Type B pancreatic cell (in vitro differentiated cells): Measurements from ENCODE around the gene RAB6A. TPM values are rescaled to one million over a fixed set of nuclear protein-coding genes. Genes with fewer than 3 reads are reported as not detected.
"Not testable (repeated sequence)": the region's sequence is repeated elsewhere in the genome, so short reads cannot be mapped to it uniquely, and the experiment has no call there.

Source experiments
- DNase-seq: peaks from one replicate; pipeline ENCODE4 v3.0.0; 2021; ENCODE audit warnings: mixed read lengths; ENCODE audit not compliant: unreplicated experiment; ENCODE audit errors: extremely low spot score
- H3K27ac Mint-ChIP-seq: 2 replicates; pipeline ENCODE4 v1.8.0; 2021; ENCODE audit warnings: mild to moderate bottlenecking, mixed read lengths
- H3K27me3 Mint-ChIP-seq: 2 replicates; pipeline ENCODE4 v1.8.0; 2021; ENCODE audit warnings: mixed read lengths
- H3K36me3 Mint-ChIP-seq: 2 replicates; pipeline ENCODE4 v1.8.0; 2021; ENCODE audit warnings: mixed read lengths
- H3K4me1 Mint-ChIP-seq: one replicate; pipeline ENCODE4 v1.8.0; 2021; ENCODE audit warnings: mixed read lengths; ENCODE audit not compliant: unreplicated experiment
- H3K4me3 Mint-ChIP-seq: 2 replicates; pipeline ENCODE4 v1.8.0; 2021; ENCODE audit warnings: mild to moderate bottlenecking, mixed read lengths
- H3K9me3 Mint-ChIP-seq: 2 replicates; pipeline ENCODE4 v1.8.0; 2021; ENCODE audit warnings: mixed read lengths
- total RNA-seq: library from RNA; stranded (reverse); gene quantifications from 2 replicates; pipeline ENCODE4 v1.2.1, GENCODE V29; 2021; ENCODE audit warnings: low replicate concordance
- TF ChIP-seq, protein P1 (sequence below): fragments of 200-600 bp; sonication (generic); conservative IDR thresholded peaks from 2 replicates; pipeline ENCODE4 v1.5.0; 2021; ENCODE audit warnings: antibody characterized with exemption, mild to moderate bottlenecking

The RAB6A gene
- total RNA-seq, 1 donor from 2014 or later, result 86.7 TPM

DNA sequence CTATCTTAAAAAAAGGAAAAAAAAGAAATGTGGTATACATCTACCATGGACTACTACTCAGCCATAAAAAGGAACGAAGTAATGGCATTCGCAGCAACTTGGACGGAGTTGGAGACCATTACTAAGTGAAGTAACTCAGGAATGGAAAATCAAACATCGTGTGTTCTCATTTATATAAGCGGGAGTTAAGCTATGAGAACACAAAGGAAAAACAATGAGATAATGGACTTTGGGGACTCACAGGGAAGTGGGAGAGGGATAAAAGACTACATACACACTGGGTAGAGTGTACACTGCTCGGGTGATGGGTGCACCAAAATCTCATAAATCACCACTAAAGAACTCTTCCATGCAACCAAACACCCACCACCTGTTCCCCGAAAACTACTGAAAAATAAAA is 11.8 kb downstream of the RAB6A start:
- H3K9me3 Mint-ChIP-seq, result no peaks in the 10 kb centered on the region
- TF ChIP-seq, protein P1, sequence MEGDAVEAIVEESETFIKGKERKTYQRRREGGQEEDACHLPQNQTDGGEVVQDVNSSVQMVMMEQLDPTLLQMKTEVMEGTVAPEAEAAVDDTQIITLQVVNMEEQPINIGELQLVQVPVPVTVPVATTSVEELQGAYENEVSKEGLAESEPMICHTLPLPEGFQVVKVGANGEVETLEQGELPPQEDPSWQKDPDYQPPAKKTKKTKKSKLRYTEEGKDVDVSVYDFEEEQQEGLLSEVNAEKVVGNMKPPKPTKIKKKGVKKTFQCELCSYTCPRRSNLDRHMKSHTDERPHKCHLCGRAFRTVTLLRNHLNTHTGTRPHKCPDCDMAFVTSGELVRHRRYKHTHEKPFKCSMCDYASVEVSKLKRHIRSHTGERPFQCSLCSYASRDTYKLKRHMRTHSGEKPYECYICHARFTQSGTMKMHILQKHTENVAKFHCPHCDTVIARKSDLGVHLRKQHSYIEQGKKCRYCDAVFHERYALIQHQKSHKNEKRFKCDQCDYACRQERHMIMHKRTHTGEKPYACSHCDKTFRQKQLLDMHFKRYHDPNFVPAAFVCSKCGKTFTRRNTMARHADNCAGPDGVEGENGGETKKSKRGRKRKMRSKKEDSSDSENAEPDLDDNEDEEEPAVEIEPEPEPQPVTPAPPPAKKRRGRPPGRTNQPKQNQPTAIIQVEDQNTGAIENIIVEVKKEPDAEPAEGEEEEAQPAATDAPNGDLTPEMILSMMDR, result no peak
- H3K36me3 Mint-ChIP-seq, result peaks cover 14% of the 10 kb centered on the region
- H3K4me3 Mint-ChIP-seq, result no peak overlapping the region
- H3K27me3 Mint-ChIP-seq, result no peaks in the 10 kb centered on the region
- H3K4me1 Mint-ChIP-seq, result peaks cover 9% of the 10 kb centered on the region
- H3K27ac Mint-ChIP-seq, result peak overlapping the region; percentile 6
- DNase-seq, result no peak

DNA sequence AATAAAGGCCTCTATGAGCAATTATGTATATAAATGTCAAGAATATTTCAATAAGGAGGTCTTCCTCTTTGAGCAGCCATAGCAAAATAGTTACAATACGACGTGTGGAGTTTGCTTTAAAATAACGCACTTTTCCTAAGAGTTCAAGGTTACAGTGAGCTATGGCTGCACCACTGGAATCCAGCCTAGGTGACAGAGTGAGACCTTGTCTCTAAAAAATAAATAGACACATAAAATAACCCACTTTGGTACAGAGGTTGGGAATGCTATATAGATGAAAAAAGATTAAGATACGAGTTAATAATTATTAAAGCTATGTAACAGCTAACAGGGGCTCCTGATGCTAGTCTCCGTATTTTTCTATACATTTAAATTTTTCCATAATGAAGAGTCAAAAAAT is 12.6 kb downstream of the RAB6A start:
- H3K27ac Mint-ChIP-seq, result no peak overlapping the region
- DNase-seq, result no peak
- peaks cover 13% of the 10 kb centered on the region for H3K36me3 Mint-ChIP-seq
- no peak overlapping the region for H3K4me3 Mint-ChIP-seq
- peaks cover 9% of the 10 kb centered on the region for H3K4me1 Mint-ChIP-seq
- TF ChIP-seq, protein P1, result no peak
- no peaks in the 10 kb centered on the region for H3K9me3 Mint-ChIP-seq
- H3K27me3 Mint-ChIP-seq, result no peaks in the 10 kb centered on the region

DNA sequence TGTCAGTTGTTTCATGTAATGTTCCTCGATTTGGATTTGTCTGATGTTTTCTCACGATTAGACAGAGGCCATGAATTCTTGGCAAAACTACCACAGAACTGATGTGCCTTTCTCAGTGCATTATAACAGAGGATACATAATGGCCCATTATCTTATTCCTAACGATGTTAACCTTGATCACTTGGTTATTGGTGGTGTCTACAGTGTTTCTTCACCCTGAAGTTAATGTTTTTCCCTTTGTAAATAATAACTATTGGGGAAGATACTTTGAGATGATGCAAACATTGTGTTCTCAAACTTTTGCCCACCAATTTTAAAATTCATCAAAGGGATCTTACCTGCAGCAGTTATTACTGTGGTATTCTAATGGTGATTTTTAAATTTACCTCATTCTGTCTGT is 13.1 kb downstream of the RAB6A start:
- no peaks in the 10 kb centered on the region for H3K9me3 Mint-ChIP-seq
- DNase-seq, result no peak
- no peak overlapping the region for H3K27ac Mint-ChIP-seq
- TF ChIP-seq, protein P1, result no peak
- no peaks in the 10 kb centered on the region for H3K27me3 Mint-ChIP-seq
- no peak overlapping the region for H3K4me3 Mint-ChIP-seq
- peaks cover 15% of the 10 kb centered on the region for H3K36me3 Mint-ChIP-seq
- H3K4me1 Mint-ChIP-seq, result peaks cover 9% of the 10 kb centered on the region

DNA sequence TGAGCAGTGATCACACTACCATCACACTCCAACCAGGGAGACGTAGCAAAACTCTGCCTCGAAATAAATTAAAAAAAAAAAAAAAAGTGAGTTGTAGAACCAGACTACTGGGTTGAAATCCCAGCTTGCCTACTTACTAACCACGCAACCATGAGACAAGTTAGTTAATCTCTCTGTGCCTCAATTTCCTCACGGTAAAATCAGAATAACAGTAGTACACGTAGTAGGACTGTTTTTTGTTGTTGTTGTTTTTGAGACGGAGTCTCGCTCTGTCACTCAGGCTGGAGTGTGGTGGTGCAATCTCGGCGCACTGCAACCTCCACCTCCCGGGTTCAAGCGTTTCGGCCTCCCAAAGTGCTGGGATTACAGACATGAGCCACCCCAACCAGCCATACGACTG is 14.2 kb downstream of the RAB6A start:
- H3K4me1 Mint-ChIP-seq, result peaks cover 5% of the 10 kb centered on the region
- no peak overlapping the region for H3K27ac Mint-ChIP-seq
- H3K4me3 Mint-ChIP-seq, result no peak overlapping the region
- DNase-seq, result no peak
- H3K27me3 Mint-ChIP-seq, result no peaks in the 10 kb centered on the region
- peaks cover 13% of the 10 kb centered on the region for H3K36me3 Mint-ChIP-seq
- H3K9me3 Mint-ChIP-seq, result no peaks in the 10 kb centered on the region
- TF ChIP-seq, protein P1, result no peak

- peaks cover 7% of the 10 kb centered on the region for H3K36me3 Mint-ChIP-seq
- DNase-seq, result no peak
- H3K27me3 Mint-ChIP-seq, result no peaks in the 10 kb centered on the region
- no peak overlapping the region for H3K4me3 Mint-ChIP-seq
- TF ChIP-seq, protein P1, result no peak
- H3K4me1 Mint-ChIP-seq, result peaks cover 4% of the 10 kb centered on the region
- no peaks in the 10 kb centered on the region for H3K9me3 Mint-ChIP-seq
- peak overlapping the region; percentile 21 for H3K27ac Mint-ChIP-seq
These were observed 17.8 kb downstream of the RAB6A start for GRCh38 chr11:73743045-73743444.

DNA sequence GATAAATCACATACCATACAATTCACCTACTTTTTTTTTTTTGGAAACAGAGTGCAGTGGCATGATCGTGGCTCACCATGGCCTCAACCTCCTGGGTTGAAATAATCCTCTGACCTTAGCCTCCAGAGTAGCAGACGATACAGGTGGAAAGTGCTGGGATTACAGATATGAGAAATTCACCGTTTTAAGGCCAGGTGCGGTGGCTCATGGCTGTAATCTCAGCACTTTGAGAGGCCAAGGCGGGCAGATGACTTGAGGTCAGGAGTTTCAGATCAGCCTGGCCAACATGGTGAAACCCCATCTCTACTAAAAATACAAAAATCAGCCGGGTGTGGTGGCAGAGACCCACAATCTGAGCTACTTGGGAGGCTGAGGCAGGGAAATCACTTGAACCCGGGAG is 24.9 kb downstream of the RAB6A start:
- H3K36me3 Mint-ChIP-seq, result peaks cover 23% of the 10 kb centered on the region
- not testable (repeated sequence) for H3K27me3 Mint-ChIP-seq, H3K9me3 Mint-ChIP-seq, H3K4me1 Mint-ChIP-seq, H3K27ac Mint-ChIP-seq, H3K4me3 Mint-ChIP-seq, DNase-seq
